GM19328 (cell line): ENCODE data around the gene KL.

ENCODE experiments used
- ATAC-seq: cut with Tn5 transposase; IDR thresholded peaks from one replicate; pipeline ENCODE4 v1.9.1; 2021; ENCODE audit warnings: mild to moderate bottlenecking, moderate library complexity; ENCODE audit not compliant: unreplicated experiment

KL gene

GRCh38 chr13:33109271-33109697, 93.1 kb downstream of the KL start:
- ATAC-seq, result no peak

DNA sequence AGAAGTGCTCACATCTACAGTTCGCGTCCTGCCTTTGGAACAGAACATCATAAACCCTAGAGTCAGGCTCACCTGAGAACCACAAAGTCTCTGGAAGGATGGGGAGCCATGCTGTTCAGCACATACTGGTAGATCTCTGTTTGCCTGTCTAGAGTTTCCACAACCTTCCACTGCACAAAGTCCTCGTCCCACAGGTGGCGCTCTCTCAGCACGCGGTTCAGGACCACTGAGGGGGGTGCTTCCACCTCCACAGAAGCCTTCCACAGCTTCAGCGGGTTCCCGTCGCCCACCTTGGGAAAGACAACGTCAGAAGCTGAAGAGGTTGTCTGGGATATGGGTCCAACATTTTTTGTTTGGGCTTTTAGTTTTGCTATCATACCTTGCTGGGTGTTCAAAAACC, 93.6 kb downstream of the KL start:
- no peak for ATAC-seq

GRCh38 chr13:33110386-33110712, 94.1 kb downstream of the KL start:
- ATAC-seq, result no peak

DNA sequence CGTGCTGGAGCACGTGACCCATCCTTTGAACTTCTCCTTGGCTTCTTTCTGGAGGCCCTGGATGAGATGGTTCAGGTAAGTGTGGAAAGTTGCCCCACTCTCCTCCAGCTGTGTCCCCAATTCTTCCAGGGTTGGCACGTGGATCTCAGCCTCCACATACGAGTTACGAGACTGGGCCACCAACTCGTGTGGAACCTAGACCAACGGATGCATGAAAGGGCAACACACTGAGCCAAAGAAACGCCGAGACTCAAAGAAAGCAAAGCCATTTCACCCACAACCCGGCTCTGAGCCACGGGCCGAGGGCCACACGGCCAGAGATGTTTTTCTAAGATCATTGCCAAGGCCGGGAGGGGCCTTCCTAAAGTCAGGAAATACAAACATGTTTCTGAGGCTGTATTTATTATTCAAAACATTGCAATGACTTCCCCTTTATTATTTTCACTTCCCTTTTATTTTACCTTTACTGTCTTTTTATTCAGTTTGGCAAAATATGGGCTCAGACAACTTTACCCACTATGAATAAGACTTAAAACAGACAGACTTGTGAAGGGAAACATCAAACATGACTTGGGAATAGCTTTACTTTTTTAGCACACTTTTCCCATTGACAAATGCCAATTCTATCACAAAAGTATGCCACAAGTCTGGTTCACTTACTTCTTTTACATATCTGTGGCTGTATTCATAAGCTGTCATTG, 94.6 kb downstream of the KL start:
- ATAC-seq, result no peak

DNA sequence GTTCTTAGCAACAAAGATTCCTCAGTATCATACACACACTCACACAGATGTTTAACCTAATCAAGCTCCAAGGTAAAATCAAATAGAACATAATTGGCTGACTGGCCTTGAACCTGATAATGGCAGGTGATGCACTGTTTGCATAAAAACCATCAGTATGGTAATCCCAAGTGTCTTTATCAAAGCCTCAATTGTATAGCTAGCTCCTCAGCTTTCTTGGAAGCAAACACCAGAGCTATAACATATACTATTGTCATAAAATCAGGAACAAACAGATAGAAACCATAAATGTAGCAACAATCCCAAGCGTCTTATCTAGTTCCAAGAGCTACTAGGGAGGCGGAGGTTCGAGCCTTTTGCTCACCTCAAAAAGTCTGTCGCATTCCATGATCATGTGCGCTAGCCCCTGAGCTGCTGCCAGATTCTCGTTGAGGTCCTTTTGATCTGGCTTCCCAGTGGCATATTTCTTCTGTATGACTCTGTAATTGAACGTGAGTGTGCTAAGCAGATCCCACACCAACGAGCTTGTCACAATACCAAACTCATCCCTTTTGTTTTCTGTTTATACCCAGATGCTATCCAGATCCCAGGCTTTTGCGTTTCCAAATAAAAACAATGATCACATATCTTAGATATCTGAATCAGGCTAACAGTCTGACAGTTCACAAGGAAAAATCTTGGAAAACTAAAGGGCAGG, 95.3 kb downstream of the KL start:
- ATAC-seq, result no peak

- ATAC-seq, result no peak
These were observed 96.5 kb downstream of the KL start for GRCh38 chr13:33112766-33113165.

DNA sequence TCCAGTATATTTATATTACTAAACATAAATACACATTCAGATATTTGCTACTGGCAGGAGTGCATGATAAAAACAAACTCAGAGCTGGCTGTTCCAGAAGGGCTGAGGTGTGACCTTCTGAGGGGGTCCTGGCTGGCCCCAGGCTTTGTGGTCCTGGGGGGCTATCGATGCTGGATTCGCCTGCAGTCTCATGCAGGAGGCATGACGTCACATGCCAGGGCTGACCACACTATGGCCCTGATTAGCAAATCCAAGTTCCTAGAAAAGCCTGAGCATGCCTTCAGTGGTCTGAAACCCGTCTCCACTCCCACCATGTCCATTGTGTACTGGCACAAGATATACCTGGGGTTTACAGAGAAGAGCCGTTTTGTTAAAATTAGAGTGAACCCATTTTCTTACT, 97.9 kb downstream of the KL start:
- no peak for ATAC-seq

- no peak for ATAC-seq
These were observed 99.1 kb downstream of the KL start for GRCh38 chr13:33115274-33115673.
